CD4-positive, alpha-beta T cell treated with Interleukin-4 for 1 hour (primary cell): ENCODE data around the gene PSD4.

ENCODE experiments used
- DNase-seq, 2 donors: peaks; one replicate each; pipeline ENCODE4 v3.0.0-alpha.2; 2020 to 2022

Gene PSD4

GRCh38 chr2:113173542-113174375 lies at the start of gene PSD4:
Gene PSD4, plus strand, starts transcription at chr2:113173971. Its CDS starts 8,486 bp downstream, at chr2:113182457.
- DNase-seq, result peak; percentile 85 to 86

GRCh38 chr2:113124181-113124961 lies 49.4 kb upstream of the PSD4 start:
- no peak for DNase-seq

GRCh38 chr2:113124984-113125855 lies 48.6 kb upstream of the PSD4 start:
- no peak for DNase-seq

- peak; percentile 26 to 75 for DNase-seq
These were observed 46.7 kb upstream of the PSD4 start, which contains the start of gene IL1RN for GRCh38 chr2:113126845-113127645. Gene IL1RN, plus strand, starts transcription at chr2:113127598. Its CDS starts 27 bp downstream, at chr2:113127625.

- no peak for DNase-seq
These were observed 45.9 kb upstream of the PSD4 start for GRCh38 chr2:113127646-113128570.

GRCh38 chr2:113129519-113130078 lies 44.2 kb upstream of the PSD4 start:
- DNase-seq, result no peak

GRCh38 chr2:113131352-113132185 lies 42.2 kb upstream of the PSD4 start:
- no peak for DNase-seq

- DNase-seq, result no peak
These were observed 41.3 kb upstream of the PSD4 start for GRCh38 chr2:113132414-113133021.

GRCh38 chr2:113133704-113134598 lies 39.8 kb upstream of the PSD4 start:
- DNase-seq, result no peak

- DNase-seq, result no peak
These were observed 39.1 kb upstream of the PSD4 start for GRCh38 chr2:113134717-113135116.

GRCh38 chr2:113135317-113135716 lies 38.5 kb upstream of the PSD4 start:
- DNase-seq, result no peak

- peak in 1 of 2 donors; percentile 54 for DNase-seq
These were observed 36.7 kb upstream of the PSD4 start for GRCh38 chr2:113136828-113137775.

- no peak for DNase-seq
These were observed 35.9 kb upstream of the PSD4 start for GRCh38 chr2:113137827-113138226.

- DNase-seq, result peak; percentile 62 to 88
These were observed 35.1 kb upstream of the PSD4 start for GRCh38 chr2:113138428-113139322.

GRCh38 chr2:113141451-113141850 lies 32.3 kb upstream of the PSD4 start:
- no peak for DNase-seq

- no peak for DNase-seq
These were observed 31.5 kb upstream of the PSD4 start for GRCh38 chr2:113142290-113142689.
